GM23248 (cell line): ENCODE measurements around the gene HNRNPA2B1. TPM values are rescaled to one million over a fixed set of nuclear protein-coding genes. Genes with fewer than 3 reads are reported as not detected.

Experiments
- DNase-seq: peaks from one replicate; pipeline ENCODE4 v3.0.0-alpha.2; 2015
- H2AFZ ChIP-seq: fragments of 200-600 bp; sonication (generic); 2 replicates; pipeline ENCODE4 v1.6.1; 2016; ENCODE audit warnings: antibody characterized with exemption
- H3F3A ChIP-seq: fragments of 200-600 bp; sonication (generic); 2 replicates; pipeline ENCODE4 v1.6.1; 2016; ENCODE audit warnings: mild to moderate bottlenecking, antibody characterized with exemption, mixed run types; ENCODE audit not compliant: insufficient read depth
- H3K27ac ChIP-seq: fragments of 200-600 bp; sonication (generic); 2 replicates; pipeline ENCODE4 v1.5.1; 2016; ENCODE audit warnings: mild to moderate bottlenecking
- H3K27me3 ChIP-seq: fragments of 200-600 bp; sonication (generic); replicated peaks from 2 replicates; pipeline ENCODE4 v1.6.1; 2016; ENCODE audit warnings: mild to moderate bottlenecking; ENCODE audit not compliant: insufficient read depth
- H3K36me3 ChIP-seq: fragments of 200-600 bp; sonication (generic); 2 replicates; pipeline ENCODE4 v1.6.1; 2016; ENCODE audit warnings: low read depth, mild to moderate bottlenecking
- H3K4me1 ChIP-seq: fragments of 200-600 bp; sonication (generic); 2 replicates; pipeline ENCODE4 v1.6.1; 2016; ENCODE audit warnings: mild to moderate bottlenecking; ENCODE audit not compliant: insufficient read depth
- H3K4me2 ChIP-seq: fragments of 200-600 bp; sonication (generic); one replicate; pipeline ENCODE4 v1.6.1; 2016; ENCODE audit warnings: mild to moderate bottlenecking; ENCODE audit not compliant: unreplicated experiment
- H3K4me3 ChIP-seq: fragments of 200-600 bp; sonication (generic); 2 replicates; pipeline ENCODE4 v1.5.1; 2016; ENCODE audit warnings: mild to moderate bottlenecking
- H3K79me2 ChIP-seq: fragments of 200-600 bp; sonication (generic); 2 replicates; pipeline ENCODE4 v1.6.1; 2016; ENCODE audit warnings: mild to moderate bottlenecking; ENCODE audit not compliant: insufficient read depth
- H3K9ac ChIP-seq: fragments of 200-600 bp; sonication (generic); 2 replicates; pipeline ENCODE4 v1.6.1; 2016; ENCODE audit warnings: mild to moderate bottlenecking
- H3K9me2 ChIP-seq: fragments of 200-600 bp; sonication (generic); 2 replicates; pipeline ENCODE4 v1.6.1; 2016; ENCODE audit warnings: mixed run types, mild to moderate bottlenecking, moderate library complexity; ENCODE audit not compliant: insufficient read depth
- H3K9me3 ChIP-seq: fragments of 200-600 bp; sonication (generic); one replicate; pipeline ENCODE4 v1.6.1; 2017; ENCODE audit warnings: low read depth
- H4K20me1 ChIP-seq: fragments of 200-600 bp; sonication (generic); 2 replicates; pipeline ENCODE4 v1.6.0; 2016; ENCODE audit not compliant: insufficient read depth
- EZH2 ChIP-seq: fragments of 200-600 bp; sonication (generic); IDR thresholded peaks from 2 replicates; pipeline ENCODE4 v1.6.1; 2018; ENCODE audit warnings: antibody characterized with exemption, mild to moderate bottlenecking; ENCODE audit not compliant: insufficient read depth, poor library complexity, severe bottlenecking
- EZH2phosphoT487 ChIP-seq: fragments of 200-600 bp; sonication (generic); IDR thresholded peaks from 2 replicates; pipeline ENCODE4 v1.6.1; 2018; ENCODE audit warnings: antibody characterized with exemption, moderate library complexity, mild to moderate bottlenecking, low read depth; ENCODE audit not compliant: insufficient read depth
- WGBS, 2 experiments: methylation state at CpG; one replicate each; pipeline ENCODE4 v1.1.6; 2015 to 2017; ENCODE audit warnings: low lambda C conversion rate in 2 of 2, low coverage in 1 of 2; ENCODE audit errors: missing lambda C conversion rate in 2 of 2; 5-methylcytosine and 5-hydroxymethylcytosine counted together
- in situ Hi-C: fragments of 300-500 bp; cut with MboI; formaldehyde crosslinking; loops from 2 replicates; pipeline ENCODE4 v1.15.0; 2020
- polyA plus RNA-seq: library from polyadenylated mRNA; unstranded; fragments of >200 nt; fragmentation: Nextera tagmentation; extraction: Ambion mirVana; gene quantifications from 2 replicates; pipeline ENCODE4 v1.2.1, GENCODE V29; 2016
- total RNA-seq: library from RNA; depleted of rRNA; stranded (reverse); fragments of >200 nt; shearing (Covaris generic); gene quantifications from 2 replicates; pipeline ENCODE4 v1.2.3, GENCODE V29; 2014

Gene HNRNPA2B1
- total and polyA plus RNA-seq, 2 experiments from 2014 or later, result 134 to 529 TPM

DNA sequence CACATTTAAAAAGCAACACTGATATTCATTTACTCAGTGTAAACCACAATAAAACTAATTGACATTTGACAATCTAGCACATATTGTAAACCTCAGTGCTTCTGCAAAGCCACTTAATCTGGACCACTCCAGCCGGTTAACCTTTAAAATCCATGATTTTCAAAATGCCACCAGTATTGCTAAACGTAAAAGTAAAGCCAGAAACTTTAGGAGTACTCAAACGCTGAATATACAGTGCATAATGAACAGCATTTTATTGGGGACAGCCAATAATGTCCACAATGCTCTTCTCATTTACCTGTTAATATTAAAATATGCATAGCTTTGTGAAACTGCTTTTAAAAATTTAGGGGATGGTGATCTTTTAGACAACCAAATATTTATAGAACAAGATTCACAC lies 10.8 kb downstream of the HNRNPA2B1 start:
- no peak overlapping the region for H3K27ac ChIP-seq
- no peak overlapping the region for H3K4me2 ChIP-seq
- H3K4me3 ChIP-seq, result no peak overlapping the region
- peaks cover 56% of the 10 kb centered on the region for H3K79me2 ChIP-seq
- H3K9ac ChIP-seq, result no peak overlapping the region
- peaks cover 80% of the 10 kb centered on the region for H3K36me3 ChIP-seq
- no peaks in the 10 kb centered on the region for H3K9me2 ChIP-seq
- H2AFZ ChIP-seq, result no peak overlapping the region
- DNase-seq, result no peak
- H3K4me1 ChIP-seq, result 0 out of 2 replicates have a peak, but pooled peaks cover 5% of the 10 kb centered on the region
- TF ChIP-seq EZH2 (no peak), EZH2phosphoT487 (no peak)
- H3K27me3 ChIP-seq, result no peaks in the 10 kb centered on the region
- in situ Hi-C loops, result loop anchor here (10.0 kb wide), 1 partner anchor 975 kb away; the partner anchor contains the start of gene HOXA9
- WGBS, 2 experiments, result 82 to 83% methylated on average over 3 of the region's 3 CpGs
- peaks cover 20% of the 10 kb centered on the region; the same call in 1 of the 2 replicates for H4K20me1 ChIP-seq
- H3K9me3 ChIP-seq, result no peaks in the 10 kb centered on the region
- peaks cover 98% of the 10 kb centered on the region for H3F3A ChIP-seq

DNA sequence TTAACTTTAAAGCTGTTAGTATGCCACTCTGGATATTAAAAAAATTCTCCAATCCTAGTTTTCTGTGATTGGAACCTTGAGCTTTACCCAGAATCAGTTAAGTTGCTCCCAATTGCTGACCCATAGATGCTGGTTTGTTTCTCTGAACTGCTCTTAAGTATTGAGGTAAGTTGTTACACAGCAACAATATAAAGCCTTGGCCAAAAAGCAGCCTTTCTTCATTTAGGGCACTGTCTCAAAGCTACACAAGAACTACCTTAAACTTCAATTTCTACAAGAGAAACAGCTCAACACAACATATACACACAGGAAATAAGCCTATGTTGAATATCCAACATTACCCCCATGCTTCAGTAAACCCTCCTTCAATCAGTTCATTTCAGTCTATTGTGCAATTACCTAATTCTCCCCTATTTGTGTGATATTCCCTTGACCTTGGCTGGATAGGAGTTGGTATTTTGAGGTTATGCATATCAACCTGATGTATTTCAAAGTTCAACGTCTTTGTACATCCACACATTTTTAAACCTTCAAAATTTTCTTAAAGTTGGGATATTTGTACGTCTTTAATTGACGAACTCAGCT lies 11.5 kb downstream of the HNRNPA2B1 start:
- DNase-seq, result no peak
- peaks cover 98% of the 10 kb centered on the region for H3F3A ChIP-seq
- no peak overlapping the region for H3K4me3 ChIP-seq
- TF ChIP-seq EZH2phosphoT487 (no peak), EZH2 (no peak)
- no peaks in the 10 kb centered on the region for H3K9me3 ChIP-seq
- 0 out of 2 replicates have a peak, but pooled peaks cover 5% of the 10 kb centered on the region for H3K4me1 ChIP-seq
- peaks cover 73% of the 10 kb centered on the region for H3K36me3 ChIP-seq
- no peak overlapping the region for H2AFZ ChIP-seq
- H3K9ac ChIP-seq, result no peak overlapping the region
- H4K20me1 ChIP-seq, result peaks cover 22% of the 10 kb centered on the region; the same call in 1 of the 2 replicates
- no peak overlapping the region for H3K27ac ChIP-seq
- no peak overlapping the region for H3K4me2 ChIP-seq
- in situ Hi-C loops, result no loop called here
- H3K9me2 ChIP-seq, result no peaks in the 10 kb centered on the region
- H3K27me3 ChIP-seq, result no peaks in the 10 kb centered on the region
- 89 to 96% methylated on average over 3 of the region's 3 CpGs for WGBS, 2 experiments
- peaks cover 49% of the 10 kb centered on the region for H3K79me2 ChIP-seq

DNA sequence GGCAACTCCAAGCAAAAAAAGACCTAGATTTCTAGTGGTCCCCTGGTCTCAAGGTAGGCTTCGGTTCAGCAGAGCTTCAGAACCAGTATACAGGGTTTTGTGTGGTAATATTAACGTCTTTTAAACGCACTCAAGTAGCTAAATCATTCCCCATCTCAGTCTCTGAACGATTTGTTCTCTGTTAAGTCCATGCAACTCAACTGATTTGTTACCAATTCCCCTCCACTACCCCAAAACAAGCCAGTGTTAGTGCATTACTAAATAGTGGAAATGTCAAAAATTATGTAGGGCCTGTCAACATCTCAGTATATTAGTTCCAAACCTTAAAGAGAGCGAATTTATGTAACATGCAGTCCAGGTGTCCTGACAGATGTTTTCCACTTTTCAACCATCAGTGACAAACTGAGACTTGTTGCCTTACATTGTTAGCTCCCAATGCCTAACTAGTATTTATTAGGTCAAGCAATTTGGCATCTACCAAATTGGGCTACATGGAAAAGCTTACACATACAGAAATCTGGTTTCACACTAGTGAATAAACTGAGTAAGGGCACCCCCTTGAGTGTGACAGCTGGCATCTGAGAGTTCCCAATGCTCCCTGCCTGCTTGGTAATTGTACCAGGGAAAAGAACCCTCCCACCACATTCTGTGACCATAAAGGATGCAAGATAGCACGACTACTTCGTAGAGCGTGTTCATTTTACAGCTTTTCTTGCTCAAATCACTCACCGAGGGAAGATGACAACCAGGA lies 12.2 kb downstream of the HNRNPA2B1 start:
- no peak overlapping the region for H2AFZ ChIP-seq
- H4K20me1 ChIP-seq, result peaks cover 17% of the 10 kb centered on the region; the same call in 1 of the 2 replicates
- H3K27me3 ChIP-seq, result no peaks in the 10 kb centered on the region
- H3K36me3 ChIP-seq, result peaks cover 67% of the 10 kb centered on the region
- no peak overlapping the region for H3K4me2 ChIP-seq
- peaks cover 43% of the 10 kb centered on the region for H3K79me2 ChIP-seq
- no peak overlapping the region for H3K27ac ChIP-seq
- H3K9me2 ChIP-seq, result no peaks in the 10 kb centered on the region
- no peak overlapping the region for H3K9ac ChIP-seq
- H3K4me1 ChIP-seq, result 0 out of 2 replicates have a peak, but pooled peaks cover 5% of the 10 kb centered on the region
- no peak for DNase-seq
- H3K4me3 ChIP-seq, result no peak overlapping the region
- 83 to 89% methylated on average over 9 of the region's 9 CpGs for WGBS, 2 experiments
- H3F3A ChIP-seq, result peaks cover 98% of the 10 kb centered on the region
- in situ Hi-C loops, result no loop called here
- no peaks in the 10 kb centered on the region for H3K9me3 ChIP-seq
- TF ChIP-seq EZH2phosphoT487, result no peak
- TF ChIP-seq EZH2, result no peak

GRCh38 chr7:26187380-26188205 lies 13.0 kb downstream of the HNRNPA2B1 start:
- Histone ChIP-seq H3K9ac (no peak overlapping the region), H3K4me1 (0 out of 2 replicates have a peak, but pooled peaks cover 5% of the 10 kb centered on the region), H3K4me3 (no peak overlapping the region), H3K79me2 (peaks cover 35% of the 10 kb centered on the region), H3K9me2 (no peaks in the 10 kb centered on the region), H3K9me3 (no peaks in the 10 kb centered on the region), H3K27ac (peak overlapping the region; percentile 14; the same call in 1 of the 2 replicates), H3K27me3 (no peaks in the 10 kb centered on the region), H3F3A (peaks cover 98% of the 10 kb centered on the region), H3K36me3 (peaks cover 59% of the 10 kb centered on the region), H2AFZ (no peak overlapping the region), H4K20me1 (peaks cover 12% of the 10 kb centered on the region; the same call in 1 of the 2 replicates), H3K4me2 (no peak overlapping the region)
- WGBS, 2 experiments, result 69 to 73% methylated on average over 11 of the region's 11 CpGs
- no peak for DNase-seq
- in situ Hi-C loops, result no loop called here
- TF ChIP-seq EZH2phosphoT487, result no peak
- no peak for TF ChIP-seq EZH2
